HepG2 (cell line): ENCODE data around the gene SLC16A6. TPM values are rescaled to one million over a fixed set of nuclear protein-coding genes. Genes with fewer than 3 reads are reported as not detected.
"Not testable (repeated sequence)": the region's sequence is repeated elsewhere in the genome, so short reads cannot be mapped to it uniquely, and the experiment has no call there.

Experiments
- ATAC-seq: fragments of 200-7000 bp; cut with Tn5 transposase; 3 replicates; pipeline ENCODE4 v1.9.1; 2020; ENCODE audit warnings: mild to moderate bottlenecking, moderate library complexity
- BruUV-seq: library from RNA; stranded (reverse); fragments of 400-500 nt; replicated peaks from 2 replicates; lab custom pipeline; 2021; lab: Mats Ljungman, UMichigan
- CTCF ChIA-PET: fragments of 300-600 bp; formaldehyde crosslinking; extraction: SDS; loops from one replicate; lab custom pipeline; 2021; ENCODE audit warnings: low total read pairs, inconsistent platforms, low intra/inter-chr PET ratio; lab: Yijun Ruan, JAX
- POLR2A ChIA-PET: fragments of 350-600 bp; sonication (Branson Sonifier 250); formaldehyde crosslinking; loops from one replicate; lab custom pipeline; 2020; ENCODE audit warnings: antibody characterized with exemption, inconsistent platforms; lab: Yijun Ruan, JAX
- DNase-seq: peaks from one replicate; pipeline ENCODE4 v3.0.0-alpha.2; 2015; ENCODE audit warnings: low spot score
- FAIRE-seq: peaks from 3 replicates; lab custom pipeline; 2011; peaks lifted over from hg19 to GRCh38; lab: Jason Lieb, UNC
- H2AFZ ChIP-seq: one replicate; pipeline ENCODE4 v1.6.1; 2011; ENCODE audit warnings: low read length, inconsistent platforms
- H3K27ac ChIP-seq: fragments of 300-600 bp; 3 replicates; pipeline ENCODE4 v1.8.0; 2011; ENCODE audit warnings: mixed run types, mild to moderate bottlenecking, mixed read lengths, low read length, inconsistent platforms; ENCODE audit not compliant: insufficient read depth; ENCODE audit errors: extremely low read length
- H3K27me3 ChIP-seq, 2 experiments: fragments of 200-600 bp in 1 of 2; 2 replicates in 1 of 2; 3 replicates in 1 of 2; pipeline versions ENCODE4 v1.6.0 to v1.8.0; 2011; ENCODE audit warnings: low read length in 2 of 2, mild to moderate bottlenecking in 2 of 2, moderate library complexity in 2 of 2, inconsistent platforms in 1 of 2; ENCODE audit not compliant: insufficient read depth in 2 of 2, control insufficient read depth in 1 of 2
- H3K36me3 ChIP-seq, 2 experiments: fragments of 200-600 bp in 1 of 2; replicated peaks in 1 of 2; 2 replicates in 1 of 2; 3 replicates in 1 of 2; pipeline versions ENCODE4 v1.5.1 to v1.8.0; 2011; ENCODE audit warnings: low read length in 2 of 2, inconsistent platforms in 1 of 2; ENCODE audit not compliant: insufficient read depth in 2 of 2, control insufficient read depth in 1 of 2
- H3K4me1 ChIP-seq: 2 replicates; pipeline ENCODE4 v1.5.1; 2012; ENCODE audit warnings: low read length, inconsistent platforms; ENCODE audit not compliant: insufficient read depth
- H3K4me2 ChIP-seq: 2 replicates; pipeline ENCODE4 v1.6.0; 2011; ENCODE audit warnings: low read depth, low read length, inconsistent platforms
- H3K4me3 ChIP-seq, 3 experiments: fragments of 200-600 bp in 1 of 3; sonication (generic), shearing (Covaris generic) in 1 of 3; replicated peaks in 1 of 3; 2 replicates each; pipeline ENCODE4 v1.5.1; 2011 to 2016; ENCODE audit warnings: low read length in 3 of 3, inconsistent platforms in 2 of 3, low read depth in 2 of 3, mild to moderate bottlenecking in 2 of 3, control low read depth in 1 of 3, mixed read lengths in 1 of 3; ENCODE audit not compliant: insufficient read depth in 1 of 3
- H3K79me2 ChIP-seq: one replicate; pipeline ENCODE4 v1.6.1; 2011; ENCODE audit warnings: low read length, inconsistent platforms; ENCODE audit not compliant: insufficient read depth
- H3K9ac ChIP-seq: 2 replicates; pipeline ENCODE4 v1.6.0; 2011; ENCODE audit warnings: mild to moderate bottlenecking, low read depth, low read length, inconsistent platforms; ENCODE audit not compliant: insufficient read depth
- H3K9me3 ChIP-seq: 2 replicates; pipeline ENCODE4 v1.5.1; 2012; ENCODE audit warnings: mild to moderate bottlenecking, low read length
- H4K20me1 ChIP-seq: 2 replicates; pipeline ENCODE4 v1.6.0; 2011; ENCODE audit warnings: inconsistent platforms, mild to moderate bottlenecking, low read length, moderate library complexity; ENCODE audit not compliant: insufficient read depth
- ERF ChIP-seq: IDR thresholded peaks from 2 replicates; pipeline ENCODE4 v1.6.1; 2018; ENCODE audit warnings: missing biosample characterization, missing genetic modification reagents
- FOXJ3 ChIP-seq: sonication (generic); formaldehyde crosslinking; IDR thresholded peaks from 2 replicates; pipeline ENCODE4 v1.4.0; 2020; ENCODE audit warnings: missing genetic modification reagents, mild to moderate bottlenecking, borderline replicate concordance
- GLI4 ChIP-seq: sonication (generic); formaldehyde crosslinking; IDR thresholded peaks from 2 replicates; pipeline ENCODE4 v1.5.1; 2020; ENCODE audit warnings: missing genetic modification reagents, mild to moderate bottlenecking, moderate library complexity, borderline replicate concordance
- HMGXB4 ChIP-seq, 2 experiments: sonication (generic) in 1 of 2; formaldehyde crosslinking in 1 of 2; IDR thresholded peaks; 2 replicates each; pipeline versions ENCODE4 v1.4.0 to v1.6.1; 2018 to 2020; ENCODE audit warnings: missing genetic modification reagents in 2 of 2, borderline replicate concordance in 1 of 2, low read depth in 1 of 2, mild to moderate bottlenecking in 1 of 2, missing biosample characterization in 1 of 2
- HOXA3 ChIP-seq: sonication (generic); formaldehyde crosslinking; IDR thresholded peaks from 2 replicates; pipeline ENCODE4 v1.5.0; 2020; ENCODE audit warnings: missing genetic modification reagents
- SMC3 ChIP-seq: IDR thresholded peaks from 2 replicates; pipeline ENCODE4 v1.6.1; 2011; ENCODE audit warnings: low read length, improper control_type of control experiment
- SP4 ChIP-seq: sonication (generic); formaldehyde crosslinking; IDR thresholded peaks from 2 replicates; pipeline ENCODE4 v1.8.1; 2023; ENCODE audit warnings: mild to moderate bottlenecking, missing genetic modification reagents
- STAG1 ChIP-seq: sonication (generic); formaldehyde crosslinking; IDR thresholded peaks from 2 replicates; pipeline ENCODE4 v1.4.0; 2020; ENCODE audit warnings: missing genetic modification reagents
- TEF ChIP-seq: sonication (generic); formaldehyde crosslinking; IDR thresholded peaks from 2 replicates; pipeline ENCODE4 v1.5.0; 2020; ENCODE audit warnings: missing genetic modification reagents
- TFAP4 ChIP-seq: sonication (generic); IDR thresholded peaks from 2 replicates; pipeline ENCODE4 v1.6.1; 2016; ENCODE audit warnings: low read depth, borderline replicate concordance
- ZBTB7A ChIP-seq: sonication (generic); formaldehyde crosslinking; IDR thresholded peaks from 2 replicates; pipeline ENCODE4 v1.8.0; 2022; ENCODE audit warnings: mild to moderate bottlenecking, missing genetic modification reagents
- ZFP90 ChIP-seq: sonication (generic); formaldehyde crosslinking; IDR thresholded peaks from 2 replicates; pipeline ENCODE4 v1.8.0; 2022; ENCODE audit warnings: missing genetic modification reagents, mild to moderate bottlenecking, inconsistent platforms, borderline replicate concordance
- ZMYM4 ChIP-seq: sonication (generic); formaldehyde crosslinking; IDR thresholded peaks from 2 replicates; pipeline ENCODE4 v1.8.1; 2023; ENCODE audit warnings: mild to moderate bottlenecking, missing genetic modification reagents
- ZNF136 ChIP-seq: sonication (generic); formaldehyde crosslinking; IDR thresholded peaks from 2 replicates; pipeline ENCODE4 v1.8.1; 2022; ENCODE audit warnings: low read depth, mild to moderate bottlenecking, moderate library complexity, missing genetic modification reagents
- WGBS: methylation state at CpG from one replicate; pipeline ENCODE4 v1.1.6; 2017; ENCODE audit warnings: low lambda C conversion rate; 5-methylcytosine and 5-hydroxymethylcytosine counted together
- in situ Hi-C: cut with HindIII; loops from 2 replicates; pipeline ENCODE4 v1.10.0; 2017; ENCODE audit warnings: low pct_unique_long_range_greater_than_20kb; ENCODE audit not compliant: extremely low pct_ligation_motif_present
- intact Hi-C: fragments of 100-400 bp; cut with micrococcal nuclease; formaldehyde crosslinking; loops from one replicate; pipeline ENCODE4 v1.10.0; 2022; ENCODE audit not compliant: unreplicated experiment
- polyA plus RNA-seq, 8 experiments: library from polyadenylated mRNA; depleted of rRNA in 3 of 8; stranded (reverse) in 7 of 8; unstranded in 1 of 8; fragments of >200 nt; fragmentation: Illumina TruSeq in 4 of 8; extraction: Trizol in 4 of 8; gene quantifications; 2 replicates each; pipeline versions ENCODE4 v1.2.1 to v1.2.3, GENCODE V29; 2011 to 2016; ENCODE audit warnings: low read depth in 4 of 8, missing spikeins in 1 of 8, mixed read lengths in 1 of 8; ENCODE audit not compliant: insufficient read depth in 1 of 8
- total RNA-seq, 5 experiments: library from RNA; depleted of rRNA; stranded (reverse); fragments of >200 nt; fragmentation: Illumina TruSeq; extraction: Trizol; gene quantifications; 2 replicates each; pipeline ENCODE4 v1.2.3, GENCODE V29; 2016; ENCODE audit warnings: low read depth in 1 of 5
- TF ChIP-seq, protein P1 (sequence below): sonication (generic); formaldehyde crosslinking; IDR thresholded peaks from 2 replicates; pipeline ENCODE4 v1.5.1; 2020; ENCODE audit warnings: mild to moderate bottlenecking, missing genetic modification reagents, moderate library complexity

SLC16A6 gene
- total and polyA plus RNA-seq, 2 of the 13 experiments (the other 11 are each of a cell fraction or from before 2014, with no cell fraction given), result 1.1 to 44.7 TPM

- BruUV-seq, POLR2A ChIA-PET, H2AFZ ChIP-seq, H3K27ac ChIP-seq, H3K9ac ChIP-seq, H3K9me3 ChIP-seq, H3K36me3 ChIP-seq, H4K20me1 ChIP-seq, H3K79me2 ChIP-seq, H3K27me3 ChIP-seq: not testable (repeated sequence)
- intact Hi-C loops, result loop anchor here (1.0 kb wide), 1 partner anchor 173 kb away; no protein-coding TSS in a partner anchor
- ATAC-seq (peak; percentile 81), FAIRE-seq (peak; percentile 87), DNase-seq (peak; percentile 32)
- in situ Hi-C loops, result loop anchor here (5.0 kb wide), 1 partner anchor 169 kb away; no protein-coding TSS in a partner anchor
- 12% methylated on average over 9 of the region's 9 CpGs for WGBS
- CTCF ChIA-PET, result interaction anchor here (0.9 to 2.8 kb wide), 5 partner anchors 120 to 200 kb away, joined by 3 to 49 read pairs (median 14); no protein-coding TSS in a partner anchor
- H3K4me2 ChIP-seq, result peak overlapping the region; percentile 40
- peaks cover 26% of the 10 kb centered on the region for H3K4me1 ChIP-seq
- 0 out of 6 replicates have a peak overlapping the region, but pooled peaks of 1 of the 3 experiments have one; percentile 1 for H3K4me3 ChIP-seq
- TF ChIP-seq ZNF136 (CRISPR knock-in tag), result 0 out of 2 replicates have a peak, but pooled peaks have one; percentile 26
- 0 out of 2 replicates have a peak, but pooled peaks have one; percentile 49 for TF ChIP-seq ZFP90 (CRISPR knock-in tag)
- TF ChIP-seq TFAP4, result peak; percentile 81
- 0 out of 2 replicates have a peak, but pooled peaks have one; percentile 14 for TF ChIP-seq FOXJ3 (CRISPR knock-in tag)
- 0 out of 2 replicates have a peak, but pooled peaks have one; percentile 20 for TF ChIP-seq HOXA3 (CRISPR knock-in tag)
- TF ChIP-seq ZMYM4 (CRISPR knock-in tag), result 0 out of 2 replicates have a peak, but pooled peaks have one; percentile 28
- peak in 1 of 2 experiments; percentile 24; a peak in 1 of 4 replicates for TF ChIP-seq HMGXB4 (CRISPR knock-in tag; IDR thresholded peaks at IDR 0.05; ENCODE audit: borderline replicate concordance in 1 of 2, low read depth in 1 of 2)
- 0 out of 2 replicates have a peak, but pooled peaks have one; percentile 32 for TF ChIP-seq ERF (CRISPR knock-in tag)
- TF ChIP-seq, protein P1, sequence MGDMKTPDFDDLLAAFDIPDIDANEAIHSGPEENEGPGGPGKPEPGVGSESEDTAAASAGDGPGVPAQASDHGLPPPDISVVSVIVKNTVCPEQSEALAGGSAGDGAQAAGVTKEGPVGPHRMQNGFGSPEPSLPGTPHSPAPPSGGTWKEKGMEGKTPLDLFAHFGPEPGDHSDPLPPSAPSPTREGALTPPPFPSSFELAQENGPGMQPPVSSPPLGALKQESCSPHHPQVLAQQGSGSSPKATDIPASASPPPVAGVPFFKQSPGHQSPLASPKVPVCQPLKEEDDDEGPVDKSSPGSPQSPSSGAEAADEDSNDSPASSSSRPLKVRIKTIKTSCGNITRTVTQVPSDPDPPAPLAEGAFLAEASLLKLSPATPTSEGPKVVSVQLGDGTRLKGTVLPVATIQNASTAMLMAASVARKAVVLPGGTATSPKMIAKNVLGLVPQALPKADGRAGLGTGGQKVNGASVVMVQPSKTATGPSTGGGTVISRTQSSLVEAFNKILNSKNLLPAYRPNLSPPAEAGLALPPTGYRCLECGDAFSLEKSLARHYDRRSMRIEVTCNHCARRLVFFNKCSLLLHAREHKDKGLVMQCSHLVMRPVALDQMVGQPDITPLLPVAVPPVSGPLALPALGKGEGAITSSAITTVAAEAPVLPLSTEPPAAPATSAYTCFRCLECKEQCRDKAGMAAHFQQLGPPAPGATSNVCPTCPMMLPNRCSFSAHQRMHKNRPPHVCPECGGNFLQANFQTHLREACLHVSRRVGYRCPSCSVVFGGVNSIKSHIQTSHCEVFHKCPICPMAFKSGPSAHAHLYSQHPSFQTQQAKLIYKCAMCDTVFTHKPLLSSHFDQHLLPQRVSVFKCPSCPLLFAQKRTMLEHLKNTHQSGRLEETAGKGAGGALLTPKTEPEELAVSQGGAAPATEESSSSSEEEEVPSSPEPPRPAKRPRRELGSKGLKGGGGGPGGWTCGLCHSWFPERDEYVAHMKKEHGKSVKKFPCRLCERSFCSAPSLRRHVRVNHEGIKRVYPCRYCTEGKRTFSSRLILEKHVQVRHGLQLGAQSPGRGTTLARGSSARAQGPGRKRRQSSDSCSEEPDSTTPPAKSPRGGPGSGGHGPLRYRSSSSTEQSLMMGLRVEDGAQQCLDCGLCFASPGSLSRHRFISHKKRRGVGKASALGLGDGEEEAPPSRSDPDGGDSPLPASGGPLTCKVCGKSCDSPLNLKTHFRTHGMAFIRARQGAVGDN (CRISPR knock-in tag), result peak; percentile 32; the same call in 1 of the 2 replicates
- TF ChIP-seq ZBTB7A (CRISPR knock-in tag), result 0 out of 2 replicates have a peak, but pooled peaks have one; percentile 16
- 0 out of 2 replicates have a peak, but pooled peaks have one; percentile 41 for TF ChIP-seq GLI4 (CRISPR knock-in tag)
- peak; percentile 78 for TF ChIP-seq STAG1 (CRISPR knock-in tag)
- TF ChIP-seq SP4 (CRISPR knock-in tag), result 0 out of 2 replicates have a peak, but pooled peaks have one; percentile 22
- TF ChIP-seq SMC3, result peak; percentile 87
- TF ChIP-seq TEF (CRISPR knock-in tag), result 0 out of 2 replicates have a peak, but pooled peaks have one; percentile 32
Measured at GRCh38 chr17:68263101-68263681, 27.7 kb downstream of the SLC16A6 start.
